GM21576 (cell line): Measurements from ENCODE around the gene BPHL.
"Not testable (repeated sequence)": the region's sequence is repeated elsewhere in the genome, so short reads cannot be mapped to it uniquely, and the experiment has no call there.

ENCODE experiments used
- ATAC-seq: cut with Tn5 transposase; IDR thresholded peaks from one replicate; pipeline ENCODE4 v1.9.1; 2021; ENCODE audit warnings: mild to moderate bottlenecking, moderate library complexity; ENCODE audit not compliant: unreplicated experiment

BPHL gene

DNA sequence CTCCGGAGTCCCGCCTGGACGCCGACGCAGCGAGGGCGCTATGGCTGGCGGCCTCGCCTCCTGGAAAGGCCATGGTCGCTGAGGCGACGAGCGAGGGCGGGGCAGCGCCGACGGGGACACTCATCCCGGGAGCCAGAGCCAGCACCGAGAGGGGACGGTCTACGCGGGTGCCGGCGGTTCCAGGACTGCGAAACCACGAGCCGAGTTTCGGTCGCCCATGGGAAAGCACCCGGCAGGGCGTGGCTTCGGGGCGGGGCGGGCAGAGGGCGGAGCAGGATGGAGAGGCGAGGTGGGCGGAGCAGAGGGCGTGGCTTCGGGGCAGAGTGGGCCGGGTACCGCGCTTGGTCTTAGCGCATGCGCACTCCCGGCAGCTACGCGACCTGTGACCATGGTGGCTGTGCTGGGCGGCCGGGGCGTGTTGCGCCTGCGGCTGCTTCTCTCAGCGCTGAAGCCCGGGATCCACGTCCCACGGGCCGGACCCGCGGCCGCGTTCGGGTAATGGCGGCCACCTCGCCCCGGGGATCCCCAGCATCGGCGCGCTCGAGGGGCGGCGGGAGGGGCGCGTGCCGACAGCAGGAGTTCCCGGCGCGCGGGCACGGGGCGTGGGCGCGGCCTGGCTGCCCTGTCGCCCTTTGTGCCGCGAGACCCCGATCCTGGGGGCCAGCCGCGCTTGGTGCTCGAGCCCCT lies at the start of gene BPHL:
BPHL (plus strand) TSS at position 359 of the 687 bp plus-strand sequence; CDS start at position 389, 30 bp downstream.
- peak; percentile 82 for ATAC-seq

DNA sequence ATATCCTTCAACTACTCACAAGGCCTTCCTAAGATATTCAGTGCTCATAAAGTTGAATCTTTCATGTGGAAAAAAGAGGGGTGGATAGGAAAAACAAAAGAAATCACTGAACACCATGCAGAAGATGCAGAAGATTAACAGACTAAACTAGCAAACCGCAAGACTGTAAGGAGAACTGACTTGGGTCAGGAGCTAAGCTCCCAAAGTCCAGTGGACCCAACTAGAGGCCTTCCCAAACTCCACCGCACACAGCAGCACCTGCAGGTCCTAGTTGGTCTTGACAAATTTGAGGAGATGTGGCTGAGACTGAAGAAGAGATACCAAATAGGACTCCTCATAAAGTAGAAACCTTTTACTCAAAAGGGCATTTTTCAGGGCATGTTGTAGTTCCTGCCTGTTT lies 46.9 kb upstream of the BPHL start:
- ATAC-seq, result no peak

DNA sequence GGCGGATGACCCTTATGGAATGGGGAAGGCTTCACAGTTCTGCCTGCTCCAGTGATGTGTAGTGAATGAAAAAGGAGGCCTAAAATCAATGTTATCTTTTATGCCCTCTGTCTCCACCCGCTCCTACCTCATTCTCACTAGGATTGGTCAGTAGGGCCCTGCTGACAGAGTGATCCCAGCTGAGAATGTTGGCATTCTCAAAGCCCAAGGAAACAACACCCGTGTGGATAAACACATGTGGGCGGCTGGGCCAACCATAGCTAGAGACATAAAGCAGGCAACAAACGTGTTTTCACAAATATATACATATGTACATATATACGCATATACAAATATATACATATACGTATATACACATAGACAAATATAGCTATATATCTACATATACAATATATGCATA lies 45.7 kb upstream of the BPHL start:
- no peak for ATAC-seq

DNA sequence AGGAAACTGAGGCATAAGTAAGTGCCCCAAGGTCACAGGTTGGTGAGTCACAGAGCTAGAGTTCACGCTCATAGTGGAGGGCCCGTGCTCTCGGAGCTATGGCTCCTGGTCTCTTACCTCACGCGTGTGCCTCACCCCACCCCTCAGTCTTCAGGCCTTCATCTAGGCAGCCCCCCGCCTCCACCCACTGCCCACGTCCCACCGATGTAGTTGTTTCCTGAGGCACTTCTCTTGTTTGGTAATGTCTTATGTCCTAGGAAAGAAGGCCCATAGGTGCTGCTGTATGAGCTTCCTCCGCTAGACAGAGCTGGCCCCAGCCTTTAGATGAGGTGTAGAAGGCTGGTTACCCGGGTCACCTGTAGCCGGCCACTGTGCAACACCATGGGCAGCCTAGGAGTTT lies 45.1 kb upstream of the BPHL start:
- ATAC-seq, result no peak

DNA sequence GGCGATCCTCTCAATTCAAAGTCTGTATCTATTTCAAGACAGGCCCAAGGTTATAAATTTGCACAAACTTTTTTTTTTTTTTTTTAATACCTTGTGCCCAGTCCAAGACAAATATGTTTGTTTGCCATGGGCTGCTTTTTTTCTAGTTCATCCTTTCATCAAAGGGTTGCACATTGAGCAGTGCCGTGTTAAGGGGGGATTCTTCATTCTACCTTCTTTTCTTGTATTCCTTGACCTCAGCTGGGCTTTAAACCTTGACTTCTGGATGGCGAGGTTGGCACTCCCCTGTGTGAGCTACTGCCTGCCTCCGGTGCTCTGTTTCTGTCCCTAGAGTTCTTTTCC lies 42.8 kb upstream of the BPHL start:
- ATAC-seq, result no peak

DNA sequence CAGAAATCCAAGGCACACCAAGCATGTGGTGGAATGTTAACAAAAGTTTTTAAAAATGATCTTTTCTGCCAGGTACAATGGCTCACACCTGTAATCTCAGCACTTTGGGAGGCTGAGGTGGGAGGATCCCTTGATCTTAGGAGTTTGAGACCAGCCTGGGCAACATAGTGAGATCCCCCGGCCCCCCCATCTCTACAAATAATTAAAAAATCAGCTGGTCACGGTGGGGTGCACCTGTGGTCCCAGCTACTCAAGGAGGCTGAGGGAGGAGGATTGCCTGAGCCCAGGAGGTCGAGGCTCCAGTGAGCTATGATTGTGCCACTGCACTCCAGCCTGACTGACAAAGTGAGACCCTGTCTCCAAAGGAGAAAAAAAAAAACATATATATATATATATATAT lies 42.2 kb upstream of the BPHL start:
- no peak for ATAC-seq

DNA sequence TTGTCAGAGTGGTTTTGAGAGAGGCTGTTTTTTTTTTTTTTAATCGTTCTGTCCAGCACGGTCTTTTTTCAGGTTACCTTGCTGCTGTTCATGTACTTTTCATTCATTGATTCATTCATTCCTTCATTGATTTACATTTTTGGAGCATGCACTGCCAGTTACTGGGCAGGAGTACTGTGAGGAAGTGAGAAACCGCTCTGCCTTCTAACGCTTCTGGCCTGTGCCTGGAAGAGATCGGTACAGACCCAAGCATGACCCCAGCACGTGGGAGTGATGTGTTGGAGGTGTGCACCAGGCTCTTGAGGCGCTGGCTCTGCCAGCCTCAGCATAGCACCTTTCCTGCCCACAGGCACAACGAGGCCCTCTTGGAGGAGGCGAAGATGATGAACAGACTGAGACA lies 41.1 kb upstream of the BPHL start:
- ATAC-seq, result no peak

DNA sequence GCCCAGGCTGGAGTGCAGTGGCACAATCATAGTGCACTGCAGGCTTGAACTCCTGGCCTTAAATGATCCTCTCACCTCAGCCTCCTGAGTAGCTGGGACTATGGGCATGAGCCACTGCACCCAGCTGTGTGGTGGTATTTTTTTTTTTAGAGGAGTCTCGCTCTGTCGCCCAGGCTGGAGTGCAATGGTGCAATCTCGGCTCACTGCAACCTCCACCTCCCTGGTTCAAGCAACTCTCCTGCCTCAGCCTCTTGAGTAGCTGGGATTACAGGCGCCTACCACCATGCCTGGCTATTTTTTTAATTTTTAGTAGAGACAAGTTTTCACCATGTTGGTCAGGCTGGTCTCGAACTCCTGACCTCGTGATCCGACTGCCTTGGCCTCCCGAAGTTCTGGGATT lies 39.6 kb upstream of the BPHL start:
- ATAC-seq, result not testable (repeated sequence)

DNA sequence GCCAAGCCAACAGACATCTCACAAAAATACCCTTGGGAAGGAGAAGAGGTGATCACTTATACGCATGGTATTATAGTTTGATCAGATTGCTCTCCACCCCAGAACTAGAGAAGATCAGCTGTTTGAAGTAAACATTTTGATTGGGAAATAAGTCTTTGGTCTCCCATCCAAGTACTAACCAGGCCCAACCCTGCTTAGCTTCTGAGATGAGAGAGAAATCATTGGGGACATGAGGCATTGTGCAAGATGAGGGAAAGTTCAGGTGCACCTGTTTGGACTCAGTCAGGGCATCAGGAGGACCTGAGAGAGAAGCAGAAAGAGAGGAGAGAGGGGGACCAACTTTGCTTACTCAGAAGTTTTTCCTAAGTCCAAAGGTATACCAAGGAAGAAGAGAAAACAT lies 38.8 kb upstream of the BPHL start:
- no peak for ATAC-seq

DNA sequence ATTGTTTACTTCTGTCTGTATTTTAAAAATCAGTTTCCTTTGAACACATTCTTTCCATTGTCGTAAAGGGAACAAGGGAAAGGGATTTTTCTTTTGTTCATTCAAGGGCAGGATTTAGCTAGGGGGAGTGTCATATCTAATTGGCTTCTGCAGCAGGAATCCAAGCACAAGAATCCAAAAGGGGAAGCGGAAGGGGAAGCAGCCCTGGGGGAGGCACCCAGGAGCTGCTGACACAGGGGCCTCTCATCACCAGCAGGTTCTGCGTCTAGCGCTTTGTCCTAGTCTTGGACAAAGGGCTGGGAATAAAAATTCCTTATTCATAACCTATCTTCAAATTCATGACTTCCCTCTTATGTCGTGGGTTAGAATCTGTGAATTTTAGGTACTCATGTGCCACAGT lies 36.6 kb upstream of the BPHL start:
- ATAC-seq, result no peak

DNA sequence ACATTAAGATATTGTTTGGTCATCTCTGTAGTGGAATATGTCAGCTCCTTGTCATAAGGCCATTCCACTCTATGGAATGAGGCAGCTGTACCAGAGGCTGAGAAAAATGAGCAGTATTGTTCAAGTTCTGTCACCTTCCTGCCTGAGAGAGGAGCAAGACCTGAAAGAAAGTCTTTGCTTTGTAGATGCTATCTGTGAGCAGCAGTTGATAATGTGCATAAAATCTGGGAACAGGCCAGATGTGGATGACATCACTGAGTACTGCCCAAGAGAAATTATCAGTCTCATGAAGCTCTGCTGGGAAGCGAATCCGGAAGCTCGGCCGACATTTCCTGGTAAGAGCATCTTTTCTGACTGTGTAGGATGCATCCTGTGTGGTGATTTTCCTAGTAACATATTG lies 33.4 kb upstream of the BPHL start:
- ATAC-seq, result no peak

DNA sequence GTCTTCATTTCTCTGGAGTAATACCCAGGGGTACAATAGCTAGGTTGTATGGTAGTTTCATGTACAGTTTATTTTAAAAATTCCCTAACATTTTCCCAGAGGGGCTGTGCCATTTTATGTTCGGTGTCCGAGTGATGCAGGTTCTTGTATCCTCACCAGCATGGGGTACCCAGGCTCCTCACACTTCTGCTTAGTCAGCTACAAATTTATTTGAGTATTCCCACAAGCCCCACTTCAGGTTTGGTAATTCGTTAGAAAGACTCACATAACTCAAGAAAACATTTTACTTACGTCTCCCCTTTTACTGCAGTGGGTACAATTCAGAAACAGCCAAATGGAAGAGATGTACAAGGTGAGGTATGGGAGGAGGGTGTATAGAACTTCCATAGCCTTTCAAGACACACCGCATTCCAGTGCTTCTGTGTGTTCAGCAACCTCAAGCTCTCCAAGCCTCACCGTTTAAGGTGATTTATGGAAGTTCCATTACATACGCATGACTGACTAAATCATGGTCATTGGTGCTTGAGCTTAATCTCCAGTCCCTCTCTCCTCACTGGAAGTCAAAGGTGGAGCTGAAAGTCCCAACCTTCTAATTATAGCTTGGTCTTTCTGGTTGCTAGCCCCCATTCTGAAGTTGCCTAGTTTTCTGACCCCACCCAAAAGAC lies 32.1 kb upstream of the BPHL start:
- no peak for ATAC-seq

DNA sequence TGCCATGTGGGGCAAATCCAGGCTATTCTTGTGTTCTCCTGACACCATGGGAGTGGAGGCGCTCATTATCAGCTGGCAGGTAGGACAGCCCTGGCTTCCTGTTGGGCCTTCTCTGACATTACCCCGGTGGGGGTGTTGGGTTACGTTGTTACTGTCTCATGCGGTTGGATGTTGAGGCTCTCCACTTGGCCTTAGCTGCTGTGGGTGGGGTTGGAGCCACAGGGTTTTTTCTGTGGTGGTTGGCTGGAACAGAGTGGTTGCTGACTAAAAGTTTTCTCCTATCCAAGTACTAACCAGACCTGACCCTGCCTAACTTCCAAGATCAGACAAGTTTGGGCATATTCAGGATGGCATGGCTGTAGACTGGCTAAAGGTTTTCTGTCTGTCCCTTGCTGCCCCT lies 30.1 kb upstream of the BPHL start:
- ATAC-seq, result no peak

DNA sequence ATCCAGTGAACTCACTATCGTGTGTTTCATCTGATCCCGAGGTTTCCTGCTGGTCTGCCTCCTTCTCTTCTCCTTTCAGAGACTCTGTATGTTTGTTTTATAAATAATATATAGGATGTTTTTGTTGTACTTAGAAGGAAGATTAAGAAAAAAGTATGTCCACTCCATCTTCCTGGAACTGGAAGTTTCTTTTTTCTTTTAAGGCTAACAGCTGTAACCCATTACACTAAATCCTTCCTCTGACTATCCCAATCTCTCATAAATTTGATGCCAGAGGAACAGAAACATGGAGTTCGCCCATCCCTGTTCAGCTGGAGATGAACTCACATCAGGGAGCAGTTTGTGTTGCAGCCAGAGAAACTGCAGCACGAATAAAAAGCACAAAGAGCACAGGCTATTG lies 29.5 kb upstream of the BPHL start:
- ATAC-seq, result no peak

DNA sequence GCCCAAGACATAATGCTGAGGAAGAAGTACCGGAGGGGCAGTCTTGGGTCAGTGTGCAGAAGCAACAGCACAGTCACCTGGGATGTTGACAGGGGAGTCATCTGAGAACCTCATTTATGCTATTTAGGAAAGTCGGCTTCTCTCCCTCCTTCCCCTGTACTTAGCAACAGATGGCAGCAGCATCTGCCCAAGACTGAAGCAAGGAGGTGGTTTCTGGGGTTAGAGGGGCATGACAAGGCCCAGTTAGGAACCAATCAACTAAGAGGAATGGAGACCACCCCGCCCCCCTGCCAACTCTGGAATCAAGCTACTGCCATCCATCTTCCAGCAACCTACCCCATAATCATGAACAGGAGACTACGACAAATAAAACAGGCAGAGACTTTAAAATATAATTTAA lies 28.5 kb upstream of the BPHL start:
- no peak for ATAC-seq

DNA sequence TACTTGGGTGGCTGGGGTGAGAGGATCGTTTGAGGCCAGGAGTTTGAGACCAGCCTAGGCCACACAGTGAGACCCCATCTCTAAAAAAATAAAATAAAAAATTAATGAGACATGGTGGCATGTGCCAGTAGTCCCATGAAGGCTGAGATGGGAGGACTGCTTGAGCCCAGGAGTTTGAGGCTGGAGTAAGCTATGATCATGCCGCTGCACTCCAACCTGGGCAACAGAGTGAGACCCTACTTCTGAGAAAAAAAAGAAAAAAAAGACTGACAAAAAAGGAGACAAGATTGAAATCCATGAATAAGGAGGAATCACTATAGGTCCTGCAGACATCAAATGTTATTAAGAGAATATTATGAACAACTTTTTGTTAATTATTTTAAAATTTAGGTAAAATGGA lies 23.7 kb upstream of the BPHL start:
- ATAC-seq, result no peak

DNA sequence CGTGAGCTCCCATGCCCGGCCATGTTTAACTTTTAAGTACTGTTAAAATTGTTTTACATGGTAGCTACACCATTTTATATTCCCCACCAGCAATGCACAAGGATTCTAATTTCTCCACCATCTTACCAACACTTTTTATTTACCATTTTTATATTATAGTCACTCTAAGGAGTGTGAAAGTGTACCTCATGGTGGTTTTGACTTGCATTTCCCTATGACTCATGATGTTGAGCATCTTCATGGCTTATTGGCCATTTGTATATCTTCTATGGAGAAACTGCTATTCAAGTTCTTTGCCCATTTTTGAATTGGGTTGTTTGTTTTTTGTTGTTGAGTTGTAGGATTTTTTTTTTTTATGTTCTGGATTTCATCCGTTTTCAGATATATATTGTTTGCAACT lies 15.6 kb upstream of the BPHL start:
- no peak for ATAC-seq

DNA sequence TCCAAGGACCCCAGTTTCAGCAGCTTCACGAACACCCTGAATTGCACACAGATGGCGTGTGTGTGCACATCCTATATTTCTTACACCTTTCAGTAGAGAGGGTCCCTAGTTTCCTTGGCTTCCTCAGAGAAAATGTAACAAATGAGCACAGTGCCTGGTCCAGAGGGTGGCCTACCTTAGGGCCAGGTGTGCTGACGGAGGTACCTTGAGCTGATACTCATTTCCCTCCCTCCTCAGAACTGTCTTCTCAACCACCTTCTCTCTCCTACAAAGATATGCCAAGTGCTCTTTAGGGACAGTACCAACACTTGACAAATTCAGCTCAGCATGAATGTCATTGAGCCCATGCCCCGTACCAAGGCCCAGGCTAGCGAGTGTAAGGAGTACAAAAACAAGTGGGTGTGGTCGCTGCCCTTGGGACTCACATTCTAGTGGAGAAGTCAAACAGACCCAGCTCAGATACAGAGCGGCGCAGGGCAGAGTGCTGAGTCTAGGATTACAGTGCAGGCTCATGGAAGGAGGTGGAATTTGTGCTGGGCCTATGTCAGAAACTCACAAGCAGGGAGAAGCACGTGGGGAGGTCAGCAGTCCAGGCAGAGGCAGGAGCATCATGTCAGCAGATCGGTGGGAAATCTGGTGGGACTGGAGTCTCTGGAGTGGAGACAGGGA lies 9.6 kb upstream of the BPHL start:
- no peak for ATAC-seq

DNA sequence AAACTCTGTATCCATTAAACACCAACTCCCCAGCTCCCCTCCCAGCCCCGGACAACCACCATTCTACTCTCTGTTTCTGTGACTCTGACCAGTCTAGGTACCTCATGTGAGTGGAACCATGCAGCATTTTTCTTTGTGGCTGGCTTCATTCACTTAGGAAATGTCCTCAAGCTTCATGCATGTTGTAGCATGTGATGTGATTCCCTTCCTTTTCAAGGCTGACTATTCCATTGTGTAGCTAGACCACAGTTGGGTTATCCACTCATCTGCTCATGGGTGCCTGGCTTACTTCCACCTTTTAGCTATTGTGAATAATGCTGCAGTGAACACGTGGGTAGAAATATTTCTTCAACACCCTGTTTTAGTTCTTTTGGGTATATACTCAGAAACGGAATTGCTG lies 8.8 kb upstream of the BPHL start:
- no peak for ATAC-seq

DNA sequence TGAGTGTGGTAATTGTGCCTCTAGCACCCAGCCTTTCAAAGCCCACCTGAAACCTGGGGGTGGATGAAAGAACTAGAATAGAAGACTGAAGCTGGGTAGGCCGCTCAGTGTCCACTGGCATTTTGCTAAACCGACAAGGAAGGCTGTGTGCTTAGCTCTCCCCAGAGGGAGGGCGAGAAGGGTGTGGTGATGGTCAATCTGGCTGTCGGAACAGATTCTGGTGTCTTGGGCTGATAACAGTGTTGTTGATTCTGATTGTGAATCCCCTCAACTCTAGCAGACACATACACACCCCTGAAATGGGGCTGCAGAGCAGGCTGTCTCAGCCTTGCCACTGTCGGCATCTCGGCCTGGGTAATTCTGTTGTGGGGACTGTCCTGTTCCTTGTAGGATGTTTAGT lies 4.1 kb upstream of the BPHL start:
- no peak for ATAC-seq

DNA sequence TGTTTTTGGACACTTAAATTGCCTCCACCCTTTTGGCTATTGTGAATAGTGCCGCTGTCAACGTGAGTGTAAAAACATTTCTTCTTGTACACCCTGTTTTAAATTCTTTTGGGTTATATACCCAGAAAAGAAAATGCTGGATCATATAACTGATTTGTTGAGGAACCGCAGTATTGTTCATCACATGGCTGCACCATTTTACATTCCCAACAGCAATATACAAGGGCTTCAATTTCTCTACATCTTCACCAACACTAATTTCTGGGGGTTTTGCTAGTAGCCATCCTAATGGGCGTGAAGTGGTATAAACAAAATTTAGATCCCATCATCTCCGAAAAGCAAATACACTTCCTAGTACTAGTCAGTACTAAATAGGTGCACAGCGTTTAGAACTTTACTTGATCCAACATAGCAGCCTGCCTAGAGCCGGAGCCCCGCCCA lies 579 bp upstream of the BPHL start:
- ATAC-seq, result no peak

DNA sequence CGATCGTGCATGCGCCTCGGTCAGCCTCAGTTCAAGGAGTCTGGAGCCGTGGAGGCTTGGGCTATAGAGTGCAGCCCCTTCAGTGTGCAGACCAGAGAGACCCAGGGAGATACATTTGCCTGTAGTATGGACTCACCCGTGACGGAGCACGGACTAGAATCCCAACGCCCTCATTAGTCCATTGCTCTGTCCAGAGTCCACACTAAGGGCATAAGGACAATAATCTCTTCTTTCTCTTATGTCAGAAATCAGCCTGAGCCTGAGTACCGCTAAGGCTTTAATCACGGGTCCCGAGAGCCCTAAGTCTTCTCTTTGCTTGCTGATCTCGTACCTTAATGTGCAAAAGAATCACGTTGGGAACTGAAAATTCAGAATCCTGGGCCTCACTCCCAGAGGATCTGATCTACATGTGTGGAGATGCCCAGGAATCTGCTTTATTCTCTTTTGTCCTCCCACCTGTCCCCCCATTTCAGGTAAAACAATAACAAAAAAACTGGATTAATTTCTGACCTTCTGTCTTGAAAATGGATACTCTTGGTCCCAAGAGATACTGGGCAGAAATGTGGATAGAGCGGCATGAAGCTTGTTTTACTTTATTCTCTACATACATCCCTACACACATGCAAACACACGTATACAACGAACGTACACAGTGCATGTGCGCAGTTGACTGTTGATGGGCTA lies 671 bp downstream of the BPHL start:
- ATAC-seq, result peak; percentile 29
